ENCODE data around the gene XXYLT1.

GRCh38 chr3:195133462-195133861 lies 137.5 kb downstream of the XXYLT1 start:
- TF ChIP-seq CTCF (IDR thresholded peaks at IDR 0.05) (no peak), POLR2A (IDR thresholded peaks at IDR 0.05) (no peak)

Data from right lobe of liver (tissue), 4 donors.